Endothelial cell of umbilical vein (primary cell): ENCODE data around the gene UQCRH. TPM values are rescaled to one million over a fixed set of nuclear protein-coding genes. Genes with fewer than 3 reads are reported as not detected.

ENCODE experiments used
- BruUV-seq: library from RNA; stranded (reverse); fragments of 400-500 nt; replicated peaks from 2 replicates; lab custom pipeline; 2021; lab: Mats Ljungman, UMichigan
- CTCF ChIA-PET: fragments of 300-600, 350-600 bp; sonication (Branson Sonifier 250); formaldehyde crosslinking; loops from one replicate; lab custom pipeline; 2021; ENCODE audit warnings: antibody characterized with exemption, inconsistent platforms; lab: Charles Lee
- POLR2A ChIA-PET: fragments of 300-600, 350-600 bp; sonication (Branson Sonifier 250); formaldehyde crosslinking; loops from one replicate; lab custom pipeline; 2021; ENCODE audit warnings: antibody characterized with exemption, inconsistent platforms; lab: Charles Lee
- DNase-seq: peaks from one replicate; pipeline ENCODE4 v3.0.0-alpha.2; 2011; ENCODE audit warnings: low read depth, low spot score
- FAIRE-seq: peaks from 2 replicates; lab custom pipeline; 2011; peaks lifted over from hg19 to GRCh38; lab: Jason Lieb, UNC
- H2AFZ ChIP-seq: 2 replicates; pipeline ENCODE4 v1.6.0; 2012; ENCODE audit warnings: low read depth, low read length, control low read depth, inconsistent platforms
- H3K27ac ChIP-seq: 2 replicates; pipeline ENCODE4 v1.5.1; 2011; ENCODE audit warnings: low read depth, mild to moderate bottlenecking, control low read depth, low read length, moderate library complexity; ENCODE audit not compliant: insufficient read depth
- H3K27me3 ChIP-seq, 2 experiments: 2 replicates each; pipeline versions ENCODE4 v1.6.0 to v1.6.1; 2011; ENCODE audit warnings: low read length in 2 of 2, mixed read lengths in 1 of 2; ENCODE audit not compliant: control insufficient read depth in 2 of 2, insufficient read depth in 2 of 2
- H3K36me3 ChIP-seq, 2 experiments: 2 replicates in 1 of 2; 3 replicates in 1 of 2; pipeline ENCODE4 v1.5.1; 2011; ENCODE audit warnings: low read length in 2 of 2, mild to moderate bottlenecking in 1 of 2, moderate library complexity in 1 of 2; ENCODE audit not compliant: control insufficient read depth in 2 of 2, insufficient read depth in 2 of 2; ENCODE audit errors: extremely low read depth in 1 of 2
- H3K4me1 ChIP-seq: 3 replicates; pipeline ENCODE4 v1.5.1; 2011; ENCODE audit warnings: mild to moderate bottlenecking, low read length; ENCODE audit not compliant: control insufficient read depth, insufficient read depth; ENCODE audit errors: extremely low read depth
- H3K4me2 ChIP-seq: 2 replicates; pipeline ENCODE4 v1.6.1; 2011; ENCODE audit warnings: low read length, control low read depth, mixed read lengths; ENCODE audit not compliant: insufficient read depth
- H3K4me3 ChIP-seq, 3 experiments: fragments of 200-600 bp in 1 of 3; sonication (generic), shearing (Covaris generic) in 1 of 3; replicated peaks in 1 of 3; 2 replicates each; pipeline ENCODE4 v1.5.1; 2011 to 2016; ENCODE audit warnings: control low read depth in 3 of 3, low read length in 3 of 3, mild to moderate bottlenecking in 2 of 3, inconsistent platforms in 1 of 3, low read depth in 1 of 3, moderate library complexity in 1 of 3; ENCODE audit not compliant: insufficient read depth in 1 of 3
- H3K79me2 ChIP-seq: 2 replicates; pipeline ENCODE4 v1.6.0; 2012; ENCODE audit warnings: low read length, inconsistent platforms; ENCODE audit not compliant: control insufficient read depth, insufficient read depth
- H3K9ac ChIP-seq: replicated peaks from 2 replicates; pipeline ENCODE3; 2011; ENCODE audit warnings: low read length, control low read depth; ENCODE audit not compliant: insufficient read depth; ENCODE audit errors: extremely low read depth
- H3K9me1 ChIP-seq: replicated peaks from 3 replicates; pipeline ENCODE4 v1.6.0; 2011; ENCODE audit warnings: mild to moderate bottlenecking, low read length; ENCODE audit not compliant: control insufficient read depth, insufficient read depth; ENCODE audit errors: extremely low read depth
- H3K9me3 ChIP-seq: replicated peaks from 2 replicates; pipeline ENCODE4 v1.5.1; 2012; ENCODE audit warnings: low read length, inconsistent platforms; ENCODE audit not compliant: control insufficient read depth, insufficient read depth
- H4K20me1 ChIP-seq: replicated peaks from 2 replicates; pipeline ENCODE3; 2011; ENCODE audit warnings: mild to moderate bottlenecking, low read length; ENCODE audit not compliant: control insufficient read depth, insufficient read depth; ENCODE audit errors: extremely low read depth
- CTCF ChIP-seq, 2 donors: IDR thresholded peaks; 1 replicate in 1 of 2; 2 replicates in 1 of 2; pipeline ENCODE4 v1.5.1; 2011; ENCODE audit warnings: low read length in 2 of 2, mild to moderate bottlenecking in 2 of 2, moderate library complexity in 2 of 2, control low read depth in 1 of 2, inconsistent platforms in 1 of 2, low read depth in 1 of 2; ENCODE audit not compliant: insufficient read depth in 1 of 2; ENCODE audit errors: extremely low read depth in 1 of 2
- EZH2 ChIP-seq: IDR thresholded peaks from 2 replicates; pipeline ENCODE4 v1.6.1; 2012; ENCODE audit warnings: borderline replicate concordance, low read depth, mild to moderate bottlenecking, moderate library complexity, low read length, inconsistent platforms; ENCODE audit not compliant: severe bottlenecking
- FOS ChIP-seq: IDR thresholded peaks from 2 replicates; pipeline ENCODE4 v1.6.1; 2011; ENCODE audit warnings: mild to moderate bottlenecking, low read length, moderate library complexity, borderline replicate concordance; ENCODE audit not compliant: insufficient read depth
- GATA2 ChIP-seq: IDR thresholded peaks from 2 replicates; pipeline ENCODE4 v1.7.0; 2011; ENCODE audit warnings: low read depth, mild to moderate bottlenecking, moderate library complexity, mixed read lengths, low read length; ENCODE audit not compliant: insufficient read length, insufficient read depth
- JUN ChIP-seq: IDR thresholded peaks from 2 replicates; pipeline ENCODE4 v1.6.1; 2011; ENCODE audit warnings: borderline replicate concordance, low read depth; ENCODE audit not compliant: insufficient read length, insufficient read depth
- MAX ChIP-seq: IDR thresholded peaks from 2 replicates; pipeline ENCODE4 v1.6.1; 2011; ENCODE audit not compliant: insufficient read depth, insufficient read length
- MYC ChIP-seq: IDR thresholded peaks from one replicate; pipeline ENCODE4 v1.6.1; 2011; ENCODE audit warnings: mild to moderate bottlenecking, low read depth, low read length
- POLR2A ChIP-seq: IDR thresholded peaks from 2 replicates; pipeline ENCODE4 v1.6.1; 2012; ENCODE audit warnings: low read depth, mild to moderate bottlenecking, control low read depth, low read length
- POLR2AphosphoS5 ChIP-seq: IDR thresholded peaks from 2 replicates; pipeline ENCODE4 v1.6.1; 2012; ENCODE audit warnings: low read depth, mild to moderate bottlenecking, control low read depth, low read length, moderate library complexity; ENCODE audit not compliant: insufficient read depth
- dilution Hi-C: fragments of 300-500 bp; cut with MboI; formaldehyde crosslinking; loops from one replicate; pipeline ENCODE4 v1.15.0; 2019; ENCODE audit warnings: low sequenced_read_pairs; ENCODE audit not compliant: extremely low pct_ligation_motif_present
- intact Hi-C: fragments of 100-400 bp; cut with micrococcal nuclease; formaldehyde crosslinking; loops from one replicate; pipeline ENCODE4 v1.10.0; 2022
- polyA plus RNA-seq, 4 experiments: library from polyadenylated mRNA; depleted of rRNA in 3 of 4; stranded (reverse) in 3 of 4; unstranded in 1 of 4; fragments of >200 nt; gene quantifications; 2 replicates each; pipeline versions ENCODE4 v1.2.1 to v1.2.3, GENCODE V29; 2011 to 2012; ENCODE audit warnings: missing spikeins in 1 of 4
- total RNA-seq: library from RNA; stranded (reverse); gene quantifications from 2 replicates; pipeline ENCODE4 v1.2.3, GENCODE V29; 2021

The UQCRH gene
- total and polyA plus RNA-seq, 2 donors (not counting 3 experiments of a cell fraction or from before 2014, with no cell fraction given) = 253 to 527 TPM

GRCh38 chr1:46310321-46310720 is 6.8 kb downstream of the UQCRH start:
- DNase-seq (no peak), FAIRE-seq (no peak)
- intact Hi-C loops (no loop called here), dilution Hi-C loops (no loop called here)
- H3K4me1 ChIP-seq = no peaks in the 10 kb centered on the region
- H3K9ac ChIP-seq = no peak overlapping the region
- H3K4me3 ChIP-seq = no peak overlapping the region
- H3K27me3 ChIP-seq = no peaks in the 10 kb centered on the region
- peaks cover 41% of the 10 kb centered on the region for H3K79me2 ChIP-seq
- BruUV-seq = no TSS peak
- peaks cover 4 to 10% of the 10 kb centered on the region in 2 experiments for H3K36me3 ChIP-seq
- no peak overlapping the region for H3K27ac ChIP-seq
- CTCF ChIA-PET = interaction anchor here (1.1 kb wide), 1 partner anchor 38 kb away, joined by 3 read pairs; no protein-coding TSS in a partner anchor
- no peaks in the 10 kb centered on the region for H3K9me3 ChIP-seq
- H3K4me2 ChIP-seq = no peak overlapping the region
- H4K20me1 ChIP-seq = no peaks in the 10 kb centered on the region
- TF ChIP-seq POLR2A (no peak), MYC (no peak), EZH2 (no peak), POLR2AphosphoS5 (no peak), MAX (no peak), CTCF (IDR thresholded peaks at IDR 0.05; ENCODE audit: extremely low read depth in 1 of 2, insufficient read depth in 1 of 2, low read depth in 1 of 2, low read length in 2 of 2) (no peak), JUN (no peak), FOS (no peak), GATA2 (no peak)
- no peaks in the 10 kb centered on the region for H3K9me1 ChIP-seq
- H2AFZ ChIP-seq = no peak overlapping the region
- POLR2A ChIA-PET = interaction anchor here (0.7 kb wide), 1 partner anchor 1733 kb away, joined by 4 read pairs; no protein-coding TSS in a partner anchor
